ENCODE results near the gene XPO6. TPM values are rescaled to one million over a fixed set of nuclear protein-coding genes. Genes with fewer than 3 reads are reported as not detected.

XPO6 gene, protein sequence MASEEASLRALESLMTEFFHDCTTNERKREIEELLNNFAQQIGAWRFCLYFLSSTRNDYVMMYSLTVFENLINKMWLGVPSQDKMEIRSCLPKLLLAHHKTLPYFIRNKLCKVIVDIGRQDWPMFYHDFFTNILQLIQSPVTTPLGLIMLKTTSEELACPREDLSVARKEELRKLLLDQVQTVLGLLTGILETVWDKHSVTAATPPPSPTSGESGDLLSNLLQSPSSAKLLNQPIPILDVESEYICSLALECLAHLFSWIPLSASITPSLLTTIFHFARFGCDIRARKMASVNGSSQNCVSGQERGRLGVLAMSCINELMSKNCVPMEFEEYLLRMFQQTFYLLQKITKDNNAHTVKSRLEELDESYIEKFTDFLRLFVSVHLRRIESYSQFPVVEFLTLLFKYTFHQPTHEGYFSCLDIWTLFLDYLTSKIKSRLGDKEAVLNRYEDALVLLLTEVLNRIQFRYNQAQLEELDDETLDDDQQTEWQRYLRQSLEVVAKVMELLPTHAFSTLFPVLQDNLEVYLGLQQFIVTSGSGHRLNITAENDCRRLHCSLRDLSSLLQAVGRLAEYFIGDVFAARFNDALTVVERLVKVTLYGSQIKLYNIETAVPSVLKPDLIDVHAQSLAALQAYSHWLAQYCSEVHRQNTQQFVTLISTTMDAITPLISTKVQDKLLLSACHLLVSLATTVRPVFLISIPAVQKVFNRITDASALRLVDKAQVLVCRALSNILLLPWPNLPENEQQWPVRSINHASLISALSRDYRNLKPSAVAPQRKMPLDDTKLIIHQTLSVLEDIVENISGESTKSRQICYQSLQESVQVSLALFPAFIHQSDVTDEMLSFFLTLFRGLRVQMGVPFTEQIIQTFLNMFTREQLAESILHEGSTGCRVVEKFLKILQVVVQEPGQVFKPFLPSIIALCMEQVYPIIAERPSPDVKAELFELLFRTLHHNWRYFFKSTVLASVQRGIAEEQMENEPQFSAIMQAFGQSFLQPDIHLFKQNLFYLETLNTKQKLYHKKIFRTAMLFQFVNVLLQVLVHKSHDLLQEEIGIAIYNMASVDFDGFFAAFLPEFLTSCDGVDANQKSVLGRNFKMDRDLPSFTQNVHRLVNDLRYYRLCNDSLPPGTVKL
- 59.7 and 62.4 TPM in 2 replicates for total RNA-seq

DNA sequence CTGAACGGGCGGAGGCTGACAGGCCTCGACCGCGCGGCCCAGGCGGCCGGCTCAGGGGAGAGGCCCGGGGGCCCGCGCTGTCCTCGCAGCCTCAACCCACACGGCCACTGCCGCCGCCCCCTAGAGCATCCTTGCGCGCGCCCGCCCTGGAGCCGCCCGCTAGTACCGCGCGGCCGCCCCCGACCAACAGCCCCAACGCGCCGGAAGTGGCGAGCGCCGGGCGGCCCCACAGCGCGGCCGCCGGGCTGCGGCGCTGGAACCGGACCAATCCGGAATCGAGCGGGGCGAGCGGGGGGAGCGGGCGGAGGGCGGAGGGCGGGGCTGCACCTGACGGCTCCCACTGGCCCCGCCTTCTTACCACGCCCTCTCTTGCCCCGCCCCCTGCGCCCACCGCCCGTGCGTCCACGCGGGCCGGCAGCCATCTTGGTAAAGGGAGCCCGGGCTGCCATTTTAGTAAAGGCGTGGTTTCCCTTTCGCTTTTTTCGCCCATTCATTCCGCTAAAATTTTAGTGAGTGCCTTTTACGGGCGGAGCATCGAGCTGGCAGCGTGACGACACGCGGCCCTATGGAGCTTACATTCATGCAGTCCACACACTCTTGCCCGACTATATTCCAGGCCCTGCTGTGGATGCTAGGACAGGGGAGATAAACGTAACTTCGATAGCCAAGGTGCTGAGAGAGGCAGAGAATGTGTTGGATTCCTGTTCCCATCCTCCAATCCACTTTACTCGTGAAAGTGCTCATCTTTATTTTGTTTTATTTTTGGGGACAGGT, at the start of gene XPO6:
TSS of gene XPO6 (minus strand) at position 208 of the 774 bp plus-strand sequence. CDS start 597 bp downstream, outside the sequence.

GRCh38 chr16:28063591-28064061, 148.1 kb downstream of the XPO6 start, which contains the start of gene GSG1L:
Gene GSG1L (minus strand): TSS chr16:28063714. CDS start chr16:28063424, 290 bp downstream.

Other genes with a start within 250 kb of the XPO6 start
- gene GSG1L, start 148.3 kb downstream of the XPO6 start, total RNA-seq: not detected in 2 replicates
- gene SBK1, start 80.6 kb upstream of the XPO6 start, total RNA-seq: 0.15 and 0.32 TPM in 2 replicates
- gene NPIPB6, start 151.5 kb upstream of the XPO6 start, total RNA-seq: not detected in 2 replicates
- gene EIF3CL, start 191.9 kb upstream of the XPO6 start, total RNA-seq: 90.1 and 209 TPM in 2 replicates

Measured in epithelial cell of umbilical artery (primary cell).